Glutamatergic neuron (in vitro differentiated cells): Measurements from ENCODE around the gene LTO1. TPM values are rescaled to one million over a fixed set of nuclear protein-coding genes. Genes with fewer than 3 reads are reported as not detected.

ENCODE experiments used
- DNase-seq: peaks from one replicate; pipeline ENCODE4 v3.0.0; 2022
- H3K27ac Mint-ChIP-seq: one replicate; pipeline ENCODE4 v1.8.0; 2020; ENCODE audit warnings: mild to moderate bottlenecking, mixed read lengths, inconsistent platforms; ENCODE audit not compliant: unreplicated experiment
- H3K27me3 Mint-ChIP-seq: one replicate; pipeline ENCODE4 v1.8.0; 2020; ENCODE audit warnings: mild to moderate bottlenecking, moderate library complexity, mixed read lengths, inconsistent platforms; ENCODE audit not compliant: unreplicated experiment
- H3K36me3 Mint-ChIP-seq: one replicate; pipeline ENCODE4 v1.8.0; 2020; ENCODE audit warnings: mild to moderate bottlenecking, mixed read lengths, inconsistent platforms; ENCODE audit not compliant: unreplicated experiment
- H3K4me1 Mint-ChIP-seq: one replicate; pipeline ENCODE4 v1.8.0; 2020; ENCODE audit warnings: mild to moderate bottlenecking, low read depth, mixed read lengths, inconsistent platforms; ENCODE audit not compliant: unreplicated experiment
- H3K4me3 Mint-ChIP-seq: one replicate; pipeline ENCODE4 v1.8.0; 2020; ENCODE audit warnings: mild to moderate bottlenecking, mixed read lengths, inconsistent platforms; ENCODE audit not compliant: unreplicated experiment
- H3K9me3 Mint-ChIP-seq: one replicate; pipeline ENCODE4 v1.8.0; 2020; ENCODE audit warnings: mild to moderate bottlenecking, moderate library complexity, mixed read lengths, inconsistent platforms; ENCODE audit not compliant: unreplicated experiment
- total RNA-seq: library from RNA; stranded (reverse); fragmentation: NEBNext Ultra II Directional; extraction: Animal tissue kit (Norgen Biotek cat#: 25700); gene quantifications from one replicate; pipeline ENCODE4 v1.2.1, GENCODE V29; 2021; ENCODE audit not compliant: unreplicated experiment
- TF ChIP-seq, protein P1 (sequence below): fragments of 200-600 bp; sonication (generic); IDR thresholded peaks from one replicate; pipeline ENCODE4 v1.5.0; 2021; ENCODE audit not compliant: partially characterized antibody, unreplicated experiment

Gene LTO1
- total RNA-seq, 1 donor from 2014 or later = 38.1 TPM

DNA sequence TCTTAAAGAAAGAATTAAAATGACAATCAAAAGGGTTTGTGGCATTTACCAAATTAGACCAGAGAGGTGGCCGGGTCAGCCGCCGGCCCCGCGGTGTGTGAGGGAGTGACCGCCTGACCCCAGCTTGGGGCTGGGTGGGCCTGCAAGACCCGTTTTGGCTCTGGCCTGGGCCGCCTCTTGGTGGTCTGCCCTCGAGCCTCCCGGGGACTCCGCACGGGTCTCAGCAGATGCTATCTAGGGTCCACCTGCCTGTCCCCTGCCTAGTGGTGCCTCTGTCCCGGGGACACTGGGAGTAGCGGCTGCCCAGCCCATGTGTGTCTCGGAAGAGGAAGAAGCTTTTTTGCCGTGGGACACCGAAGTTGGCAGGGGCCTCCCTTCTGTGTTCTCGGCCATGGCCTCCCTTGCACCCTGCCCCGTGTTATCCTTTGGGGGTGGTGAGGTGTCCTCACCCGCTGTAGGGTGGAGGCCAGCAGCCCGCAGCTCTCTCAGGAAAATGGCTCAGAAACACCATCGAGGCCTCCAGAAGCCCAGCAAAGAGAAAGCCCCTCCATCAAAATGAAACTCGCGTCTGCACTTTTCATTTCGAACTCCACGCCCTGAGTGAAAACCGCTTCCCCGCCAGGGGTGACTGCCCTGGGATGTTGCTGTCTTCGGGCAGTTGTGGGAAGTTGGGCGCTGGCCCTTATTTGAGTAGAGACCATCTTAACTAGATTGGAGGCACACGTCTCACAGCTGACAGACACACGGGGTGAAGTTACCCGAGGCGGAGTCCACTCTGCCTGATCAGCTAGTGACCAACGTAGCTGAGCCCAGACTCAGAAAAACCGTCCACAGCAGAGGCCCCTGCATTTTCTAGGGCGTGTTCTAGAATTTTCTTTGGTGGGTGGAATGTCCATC, 26.2 kb downstream of the LTO1 start:
- no peak overlapping the region for H3K4me3 Mint-ChIP-seq
- DNase-seq = no peak

DNA sequence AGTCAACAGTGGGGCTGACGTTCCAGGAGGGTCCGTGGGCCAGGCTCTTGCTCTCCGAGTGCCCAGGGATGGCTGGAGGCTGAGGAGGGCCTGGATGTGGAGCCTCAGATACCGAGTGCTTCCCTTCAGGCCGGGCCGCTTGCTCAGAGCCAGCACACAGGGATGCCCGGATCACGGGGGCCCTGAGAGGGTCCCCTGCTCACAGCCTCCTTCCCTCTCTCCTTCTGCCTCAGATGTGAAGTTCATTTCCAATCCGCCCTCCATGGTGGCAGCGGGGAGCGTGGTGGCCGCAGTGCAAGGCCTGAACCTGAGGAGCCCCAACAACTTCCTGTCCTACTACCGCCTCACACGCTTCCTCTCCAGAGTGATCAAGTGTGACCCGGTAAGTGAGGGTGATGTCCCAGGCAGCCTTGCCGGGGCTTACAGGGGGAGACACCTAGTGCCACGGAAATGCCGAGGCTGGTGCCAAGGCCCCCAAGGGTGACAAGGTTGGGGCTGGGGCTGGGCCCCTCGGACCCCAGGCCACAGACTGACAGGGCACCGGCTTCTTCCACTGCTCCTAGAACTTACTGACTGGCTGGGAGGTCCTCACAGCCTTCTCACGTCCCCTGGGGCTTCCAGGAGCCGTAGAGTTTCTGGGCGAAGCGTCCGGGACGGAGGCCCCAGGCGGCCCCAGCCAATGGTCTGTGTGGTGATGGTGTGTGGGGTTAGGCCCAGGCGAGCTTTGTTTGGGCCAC, 27.2 kb downstream of the LTO1 start:
- peaks cover 2% of the 10 kb centered on the region for H3K27me3 Mint-ChIP-seq
- TF ChIP-seq, protein P1, sequence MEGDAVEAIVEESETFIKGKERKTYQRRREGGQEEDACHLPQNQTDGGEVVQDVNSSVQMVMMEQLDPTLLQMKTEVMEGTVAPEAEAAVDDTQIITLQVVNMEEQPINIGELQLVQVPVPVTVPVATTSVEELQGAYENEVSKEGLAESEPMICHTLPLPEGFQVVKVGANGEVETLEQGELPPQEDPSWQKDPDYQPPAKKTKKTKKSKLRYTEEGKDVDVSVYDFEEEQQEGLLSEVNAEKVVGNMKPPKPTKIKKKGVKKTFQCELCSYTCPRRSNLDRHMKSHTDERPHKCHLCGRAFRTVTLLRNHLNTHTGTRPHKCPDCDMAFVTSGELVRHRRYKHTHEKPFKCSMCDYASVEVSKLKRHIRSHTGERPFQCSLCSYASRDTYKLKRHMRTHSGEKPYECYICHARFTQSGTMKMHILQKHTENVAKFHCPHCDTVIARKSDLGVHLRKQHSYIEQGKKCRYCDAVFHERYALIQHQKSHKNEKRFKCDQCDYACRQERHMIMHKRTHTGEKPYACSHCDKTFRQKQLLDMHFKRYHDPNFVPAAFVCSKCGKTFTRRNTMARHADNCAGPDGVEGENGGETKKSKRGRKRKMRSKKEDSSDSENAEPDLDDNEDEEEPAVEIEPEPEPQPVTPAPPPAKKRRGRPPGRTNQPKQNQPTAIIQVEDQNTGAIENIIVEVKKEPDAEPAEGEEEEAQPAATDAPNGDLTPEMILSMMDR = no peak
- H3K9me3 Mint-ChIP-seq = peaks cover 3% of the 10 kb centered on the region
- H3K36me3 Mint-ChIP-seq = no peaks in the 10 kb centered on the region
- peaks cover 2% of the 10 kb centered on the region for H3K4me1 Mint-ChIP-seq
- no peak overlapping the region for H3K4me3 Mint-ChIP-seq
- H3K27ac Mint-ChIP-seq = no peak overlapping the region
- no peak for DNase-seq

More for the DNA sequence above, 26.2 kb downstream of the LTO1 start:
- Mint-ChIP-seq H3K36me3 (no peaks in the 10 kb centered on the region), H3K9me3 (peaks cover 3% of the 10 kb centered on the region), H3K27me3 (peaks cover 4% of the 10 kb centered on the region), H3K27ac (no peak overlapping the region), H3K4me1 (peaks cover 2% of the 10 kb centered on the region)
- TF ChIP-seq, protein P1 = no peak

DNA sequence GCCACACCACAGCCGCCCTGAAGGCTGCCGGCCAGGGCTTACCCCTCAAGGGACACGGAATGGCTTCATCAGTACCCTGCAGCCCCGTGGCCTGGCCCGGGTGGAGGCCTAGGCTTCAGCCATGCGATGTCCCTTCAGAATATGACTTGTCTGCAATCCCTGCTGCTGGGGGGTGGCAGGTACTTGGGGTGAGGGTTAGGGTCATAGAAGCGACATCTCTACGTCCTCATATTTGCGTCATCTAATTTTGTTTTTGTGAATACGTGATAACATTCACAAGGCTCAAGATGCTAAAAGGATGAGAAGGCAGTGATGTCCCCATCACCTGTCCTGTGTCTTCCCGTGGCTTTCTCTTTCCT, 27.8 kb downstream of the LTO1 start:
- TF ChIP-seq, protein P1 = no peak
- H3K4me3 Mint-ChIP-seq = no peak overlapping the region
- peaks cover 2% of the 10 kb centered on the region for H3K27me3 Mint-ChIP-seq
- H3K36me3 Mint-ChIP-seq = no peaks in the 10 kb centered on the region
- DNase-seq = no peak
- no peak overlapping the region for H3K27ac Mint-ChIP-seq
- peaks cover 3% of the 10 kb centered on the region for H3K9me3 Mint-ChIP-seq
- H3K4me1 Mint-ChIP-seq = peaks cover 2% of the 10 kb centered on the region

DNA sequence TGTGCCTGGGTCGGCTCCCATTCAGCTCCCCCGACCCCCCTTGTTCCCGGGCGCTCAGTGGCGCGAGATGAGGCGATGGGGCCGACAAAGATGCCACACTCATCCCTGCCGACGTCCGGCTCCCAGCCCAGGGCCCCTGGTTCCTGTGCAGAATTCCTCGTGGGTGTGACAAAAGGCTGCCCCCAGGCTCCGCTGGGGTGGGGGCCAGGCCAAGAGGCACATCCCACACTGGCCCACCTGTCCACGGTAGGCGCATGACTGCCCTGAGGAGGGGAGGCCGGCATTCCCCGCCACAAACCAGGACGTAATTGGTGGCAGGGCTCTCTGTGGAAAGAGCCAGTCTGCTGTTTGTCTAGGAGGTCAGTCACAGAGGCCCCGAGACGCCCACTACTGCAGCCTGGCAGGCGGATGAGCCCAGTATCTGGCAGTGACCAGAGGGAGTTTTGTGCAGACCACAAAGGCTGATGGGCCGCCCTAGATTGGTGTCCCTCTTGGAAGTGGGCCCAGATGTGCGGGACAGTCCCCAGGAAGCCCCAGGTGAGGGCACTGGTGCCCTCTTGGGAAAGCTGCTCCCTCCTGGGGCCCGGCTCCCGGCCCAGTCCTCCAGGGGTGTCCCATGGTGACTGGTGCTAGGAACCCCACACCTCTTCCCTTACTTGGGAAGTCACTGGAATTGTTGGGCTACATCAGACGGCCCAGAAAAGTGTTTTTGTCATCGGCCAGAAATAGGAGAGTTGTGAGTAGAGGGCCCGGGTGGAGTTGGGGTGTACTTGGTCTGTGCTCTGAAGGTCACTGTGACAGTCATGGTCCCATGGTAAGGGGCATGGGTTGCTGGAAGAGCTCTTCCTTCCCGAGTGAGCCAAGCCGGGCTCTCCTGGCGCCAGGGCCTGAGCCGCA, 28.4 kb downstream of the LTO1 start:
- H3K4me3 Mint-ChIP-seq = no peak overlapping the region
- no peak for DNase-seq

More for the DNA sequence above, 28.4 kb downstream of the LTO1 start:
- Mint-ChIP-seq H3K27me3 (no peaks in the 10 kb centered on the region), H3K36me3 (no peaks in the 10 kb centered on the region), H3K27ac (no peak overlapping the region), H3K4me1 (peaks cover 2% of the 10 kb centered on the region), H3K9me3 (peaks cover 3% of the 10 kb centered on the region)
- TF ChIP-seq, protein P1 = no peak
